PC-9 (cell line): ENCODE data around the gene TBX5.

Experiments
- CTCF ChIP-seq: fragments of 200-600 bp; sonication (generic); conservative IDR thresholded peaks from 2 replicates; pipeline ENCODE4 v1.6.1; 2017; ENCODE audit warnings: mixed run types, antibody characterized with exemption, mild to moderate bottlenecking, moderate library complexity
- EZH2 ChIP-seq: fragments of 200-600 bp; sonication (generic); IDR thresholded peaks from 2 replicates; pipeline ENCODE4 v1.8.0; 2017; ENCODE audit warnings: antibody characterized with exemption, low read depth

GRCh38 chr12:114439817-114440216 lies 33.9 kb upstream of the TBX5 start:
- TF ChIP-seq CTCF (no peak), EZH2 (no peak)
